ENCODE results near the gene LBX2.

DNA sequence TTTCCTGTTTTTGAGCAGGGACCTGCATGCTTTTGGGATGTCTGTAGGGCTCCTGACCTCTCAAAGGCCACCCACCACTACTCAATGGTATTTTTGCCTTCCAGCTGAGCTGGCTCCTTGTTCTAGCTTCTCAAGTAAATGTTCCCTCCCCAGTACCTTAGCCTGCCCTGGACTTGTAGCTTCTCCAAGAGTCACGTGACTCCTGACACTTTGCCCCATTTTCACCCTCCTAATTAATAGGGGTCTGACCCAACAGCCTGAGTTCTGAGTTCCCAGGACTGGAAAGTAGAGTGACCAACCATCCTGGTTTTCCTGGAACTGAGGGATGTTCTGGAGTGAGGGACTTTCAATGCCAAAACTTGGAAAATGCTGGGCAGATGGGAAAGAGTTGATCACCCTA lies 4.0 kb downstream of the LBX2 start:
- no peak for TF ChIP-seq YY1 (IDR thresholded peaks at IDR 0.05; ENCODE audit: insufficient read depth, insufficient read length)
- no peak for TF ChIP-seq ZNF274 (IDR thresholded peaks at IDR 0.05; ENCODE audit: low read depth, low read length)
